Psoas muscle (tissue), 8 donors: ENCODE measurements around the gene DNAJA2. TPM values are rescaled to one million over a fixed set of nuclear protein-coding genes. Genes with fewer than 3 reads are reported as not detected.

Source experiments
- ATAC-seq, 4 donors: fragments of 200-7000 bp; cut with Tn5 transposase; one replicate each; pipeline ENCODE4 v1.9.1; 2020; ENCODE audit warnings: moderate library complexity in 3 of 4, mild to moderate bottlenecking in 2 of 4
- DNase-seq, 2 donors: peaks; one replicate each; pipeline ENCODE4 v3.0.0-alpha.2; 2020
- H3K27ac ChIP-seq: fragments of 200-600 bp; one replicate; pipeline ENCODE4 v1.8.0; 2022
- H3K27me3 ChIP-seq, 3 donors: fragments of 200-600 bp in 1 of 3; one replicate each; pipeline versions ENCODE4 v1.6.1 to v1.8.0; 2013 to 2022; ENCODE audit warnings: low read length in 2 of 3, mild to moderate bottlenecking in 2 of 3, moderate library complexity in 1 of 3; ENCODE audit not compliant: insufficient read depth in 3 of 3
- H3K36me3 ChIP-seq, 2 donors: fragments of 200-600 bp in 1 of 2; one replicate each; pipeline versions ENCODE4 v1.6.1 to v1.8.0; 2013 to 2022; ENCODE audit warnings: low read depth in 1 of 2, mild to moderate bottlenecking in 1 of 2, moderate library complexity in 1 of 2; ENCODE audit not compliant: insufficient read depth in 1 of 2
- H3K4me1 ChIP-seq: fragments of 200-600 bp; one replicate; pipeline ENCODE4 v1.8.0; 2022
- H3K4me3 ChIP-seq: fragments of 200-600 bp; one replicate; pipeline ENCODE4 v1.8.0; 2022; ENCODE audit warnings: mild to moderate bottlenecking
- H3K9me3 ChIP-seq: fragments of 200-600 bp; one replicate; pipeline ENCODE4 v1.8.0; 2022
- WGBS, 3 donors: extraction: QIAGEN DNeasy Blood & Tissue Kit; methylation state at CpG; one replicate each; pipeline versions ENCODE4 v1.1.6 to v1.1.7; 2013; 5-methylcytosine and 5-hydroxymethylcytosine counted together
- intact Hi-C, 2 donors: fragments of 100-400 bp; cut with DNase I; formaldehyde crosslinking; loops; one replicate each; pipeline versions ENCODE4 v1.11.0 to v1.14.2; 2022
- polyA plus RNA-seq, 3 donors: library from polyadenylated mRNA; stranded (reverse); fragments of 200-250 nt; gene quantifications; one replicate each; pipeline ENCODE4 v1.2.3, GENCODE V29; 2013
- total RNA-seq, 4 donors: library from RNA; stranded (reverse); fragmentation: NEBNext Ultra II Directional in 2 of 4; extraction: Animal tissue kit (Norgen Biotek cat#: 25700) in 2 of 4; gene quantifications; one replicate each; pipeline versions ENCODE4 v1.2.1 to v1.2.4, GENCODE V29; 2021 to 2023
- TF ChIP-seq, protein P1 (sequence below): fragments of 200-600 bp; IDR thresholded peaks from one replicate; pipeline ENCODE4 v1.8.0; 2022; ENCODE audit warnings: antibody characterized with exemption
- donor health status: healthy with polysubstance abuse.
- donor health status: DM: no; HTN: no; CAD: no; lungs with moderate emphysema.
- donor health status: Bipolar disorder and iron deficiency.
- donor health status: healthy.
- donor health status: DM: yes; HTN: yes; CAD: no.
- donor health status: DM: no; HTN: no; CAD: no.
- donor health status: DM: no; HTN: no; CAD: no.
- donor health status: DM: yes; HTN: yes; CAD: no.

Gene DNAJA2
- total and polyA plus RNA-seq, 7 donors = 64.3 to 96.4 (median 78.1) TPM

DNA sequence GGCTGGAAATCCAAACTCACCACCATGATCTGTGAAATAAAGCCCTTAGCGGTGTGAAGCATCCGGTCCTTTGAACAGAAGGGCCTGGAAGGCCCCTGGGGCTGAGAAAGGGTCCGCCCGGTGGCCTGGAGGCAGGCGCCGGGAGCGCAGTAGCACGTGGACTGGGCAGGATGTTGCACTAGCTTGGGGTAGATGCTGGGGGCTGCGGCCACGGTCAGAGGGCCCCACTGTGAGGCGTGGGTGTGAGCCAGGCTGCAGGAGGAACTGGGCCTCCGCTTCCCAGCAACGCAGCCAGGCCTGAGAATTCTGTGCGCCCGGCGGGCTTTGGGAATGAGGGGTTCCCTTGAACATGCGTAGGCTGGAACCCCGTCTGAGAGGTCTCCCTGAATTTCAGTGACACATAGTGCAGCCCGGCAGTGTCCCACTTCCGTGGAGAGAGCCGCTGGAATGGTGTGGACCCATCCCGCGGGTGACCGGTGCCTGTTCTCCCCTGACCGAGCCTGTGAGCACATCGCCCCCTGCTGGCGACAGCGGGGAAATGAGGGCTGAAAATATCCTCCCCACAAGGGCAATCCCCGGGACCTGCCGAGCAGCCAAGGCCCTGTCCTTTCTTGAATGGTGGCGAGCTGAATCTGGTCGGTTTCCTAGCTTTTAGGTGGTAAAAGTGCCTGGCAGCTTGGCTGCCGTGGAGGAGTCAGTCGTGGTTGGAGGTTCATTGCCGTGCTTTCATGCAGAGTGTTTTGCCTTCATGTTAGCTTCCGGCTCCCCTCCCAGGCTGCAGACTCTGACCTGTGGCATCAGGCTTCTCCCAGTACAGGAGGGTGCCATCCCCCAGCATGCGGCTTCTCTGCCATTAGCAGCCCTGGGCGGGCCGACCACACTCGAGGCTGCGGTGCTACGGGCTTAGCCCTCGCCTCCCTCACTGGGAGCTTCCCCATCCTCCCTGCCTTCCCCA, 43.8 kb downstream of the DNAJA2 start:
- 63 to 65% (median 64%) methylated on average over 42 to 43 of the region's 43 CpGs for WGBS, 3 donors
- Histone ChIP-seq H3K4me1 (peaks cover 18% of the 10 kb centered on the region), H3K9me3 (no peaks in the 10 kb centered on the region), H3K27ac (peak overlapping the region; percentile 36), H3K27me3 (no peaks in the 10 kb centered on the region), H3K4me3 (no peak overlapping the region), H3K36me3 (peaks cover 0 to 40% of the 10 kb centered on the region in 2 donors)
- TF ChIP-seq, protein P1, sequence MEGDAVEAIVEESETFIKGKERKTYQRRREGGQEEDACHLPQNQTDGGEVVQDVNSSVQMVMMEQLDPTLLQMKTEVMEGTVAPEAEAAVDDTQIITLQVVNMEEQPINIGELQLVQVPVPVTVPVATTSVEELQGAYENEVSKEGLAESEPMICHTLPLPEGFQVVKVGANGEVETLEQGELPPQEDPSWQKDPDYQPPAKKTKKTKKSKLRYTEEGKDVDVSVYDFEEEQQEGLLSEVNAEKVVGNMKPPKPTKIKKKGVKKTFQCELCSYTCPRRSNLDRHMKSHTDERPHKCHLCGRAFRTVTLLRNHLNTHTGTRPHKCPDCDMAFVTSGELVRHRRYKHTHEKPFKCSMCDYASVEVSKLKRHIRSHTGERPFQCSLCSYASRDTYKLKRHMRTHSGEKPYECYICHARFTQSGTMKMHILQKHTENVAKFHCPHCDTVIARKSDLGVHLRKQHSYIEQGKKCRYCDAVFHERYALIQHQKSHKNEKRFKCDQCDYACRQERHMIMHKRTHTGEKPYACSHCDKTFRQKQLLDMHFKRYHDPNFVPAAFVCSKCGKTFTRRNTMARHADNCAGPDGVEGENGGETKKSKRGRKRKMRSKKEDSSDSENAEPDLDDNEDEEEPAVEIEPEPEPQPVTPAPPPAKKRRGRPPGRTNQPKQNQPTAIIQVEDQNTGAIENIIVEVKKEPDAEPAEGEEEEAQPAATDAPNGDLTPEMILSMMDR = peak; percentile 88
- intact Hi-C loops = loop anchor here (5.0 to 10.0 kb wide), 2 partner anchors 77 to 1235 kb away; no protein-coding TSS in a partner anchor
- DNase-seq = peak; percentile 71 to 88
- peak; percentile 78 to 88 (median 83) for ATAC-seq

DNA sequence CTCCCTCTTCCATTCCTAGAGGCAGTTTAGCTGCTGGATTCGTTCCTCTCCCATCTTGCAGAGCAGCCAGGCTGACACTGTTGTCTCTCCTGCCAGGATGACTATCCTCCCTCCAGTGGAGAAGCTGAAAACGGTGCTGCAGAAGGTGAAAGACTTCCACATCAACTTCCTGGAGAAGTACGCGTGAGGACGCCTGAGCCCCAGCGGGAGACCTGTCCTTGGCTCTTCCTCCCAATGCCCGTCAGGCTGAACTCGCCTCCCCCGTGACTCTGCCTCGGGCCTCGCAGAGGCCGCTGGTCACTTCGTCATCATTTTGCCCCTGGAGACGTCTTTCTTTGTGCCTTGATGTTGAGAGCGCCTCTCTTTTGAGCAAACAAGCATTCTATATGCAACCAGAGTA, 44.7 kb downstream of the DNAJA2 start:
- TF ChIP-seq, protein P1 = no peak
- WGBS, 3 donors = 80 to 84% (median 80%) methylated on average over 15 of the region's 15 CpGs
- intact Hi-C loops = loop anchor here (5.0 kb wide), 1 partner anchor 77 kb away; no protein-coding TSS in a partner anchor

DNA sequence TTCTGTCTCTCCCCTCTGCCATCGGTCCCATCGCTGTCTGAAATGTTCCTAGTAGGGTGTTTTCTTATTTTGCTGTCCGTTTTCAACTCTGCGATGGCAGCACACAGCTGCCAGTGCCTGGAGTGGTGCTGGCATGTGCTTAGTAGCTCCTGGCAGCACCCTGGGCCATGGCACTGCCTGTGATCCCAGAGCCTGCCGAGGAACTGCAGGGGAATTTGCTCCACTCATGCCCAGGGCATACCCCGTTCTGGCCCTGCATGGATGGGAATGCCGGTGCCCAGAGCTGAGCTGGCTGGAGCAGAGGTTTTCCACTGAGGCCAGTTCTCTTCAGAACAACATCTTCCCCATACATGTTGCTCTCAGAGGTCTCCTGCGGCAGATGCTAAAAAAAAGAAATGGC, 46.2 kb downstream of the DNAJA2 start:
- DNase-seq (peak in 1 of 2 donors; percentile 66), ATAC-seq (peak; percentile 25 to 44 (median 36))
- Histone ChIP-seq H3K4me3 (no peak overlapping the region), H3K4me1 (peaks cover 32% of the 10 kb centered on the region), H3K27ac (peak overlapping the region; percentile 47), H3K9me3 (no peaks in the 10 kb centered on the region), H3K27me3 (no peaks in the 10 kb centered on the region), H3K36me3 (peaks cover 0 to 52% of the 10 kb centered on the region in 2 donors)
- intact Hi-C loops = loop anchor here (5.0 kb wide), 1 partner anchor 75 kb away; no protein-coding TSS in a partner anchor
- TF ChIP-seq, protein P1 = no peak
- WGBS, 3 donors = 29 to 42% (median 32%) methylated on average over 8 of the region's 8 CpGs

More for the DNA sequence above, 44.7 kb downstream of the DNAJA2 start:
- peaks cover 26% of the 10 kb centered on the region for H3K4me1 ChIP-seq
- H3K36me3 ChIP-seq = peaks cover 0 to 43% of the 10 kb centered on the region in 2 donors
- no peak for ATAC-seq
- no peak for DNase-seq
- no peaks in the 10 kb centered on the region for H3K27me3 ChIP-seq
- H3K4me3 ChIP-seq = no peak overlapping the region
- no peaks in the 10 kb centered on the region for H3K9me3 ChIP-seq
- H3K27ac ChIP-seq = no peak overlapping the region

DNA sequence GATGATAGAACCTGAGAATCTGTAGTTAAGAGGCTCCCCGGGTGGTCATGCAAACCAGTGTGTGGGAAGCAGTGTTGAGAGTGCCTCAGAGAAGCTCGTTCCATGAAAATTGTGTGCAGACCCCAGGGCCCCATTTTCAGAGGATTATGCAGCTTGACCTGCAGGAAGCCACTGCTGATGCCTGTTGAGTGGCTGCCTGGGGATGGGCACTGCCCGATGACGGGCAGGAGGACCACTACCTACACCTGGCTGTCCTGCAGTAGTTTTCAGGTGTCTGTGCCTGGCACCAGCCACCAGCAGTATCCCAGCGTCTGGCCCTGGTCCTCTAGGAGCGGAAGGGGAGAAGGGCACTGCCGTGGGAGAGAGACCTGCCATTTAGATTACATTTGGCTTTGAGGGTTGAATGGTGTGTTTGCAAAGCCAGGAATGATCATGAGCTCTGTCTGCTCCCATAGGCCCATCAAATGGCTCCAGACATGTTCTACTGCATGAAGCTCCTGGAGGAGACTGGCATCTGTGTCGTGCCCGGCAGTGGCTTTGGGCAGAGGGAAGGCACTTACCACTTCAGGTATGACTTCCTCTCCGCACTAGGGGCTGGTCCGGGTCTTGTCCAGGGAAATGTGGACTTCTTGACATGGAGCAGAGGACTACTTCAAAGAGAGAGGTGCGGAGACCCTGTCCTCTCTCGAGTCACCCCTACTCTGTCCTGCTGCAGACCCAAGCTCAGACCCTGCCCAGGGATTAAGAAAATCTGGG, 46.8 kb downstream of the DNAJA2 start:
- 69 to 80% (median 73%) methylated on average over 13 of the region's 13 CpGs for WGBS, 3 donors
- H3K27me3 ChIP-seq = no peaks in the 10 kb centered on the region
- intact Hi-C loops = loop anchor here (5.0 kb wide), 1 partner anchor 74 kb away; no protein-coding TSS in a partner anchor
- H3K36me3 ChIP-seq = peaks cover 0 to 59% of the 10 kb centered on the region in 2 donors
- no peak for DNase-seq
- no peaks in the 10 kb centered on the region for H3K9me3 ChIP-seq
- TF ChIP-seq, protein P1 = no peak
- no peak for ATAC-seq
- H3K4me1 ChIP-seq = peaks cover 32% of the 10 kb centered on the region
- H3K4me3 ChIP-seq = no peak overlapping the region
- H3K27ac ChIP-seq = peak overlapping the region; percentile 47
